CD4-positive, alpha-beta T cell (primary cell): ENCODE measurements around the gene CAMSAP1. TPM values are rescaled to one million over a fixed set of nuclear protein-coding genes. Genes with fewer than 3 reads are reported as not detected.

ENCODE experiments used
- ATAC-seq: fragments of 200-7000 bp; cut with Tn5 transposase; one replicate; pipeline ENCODE4 v1.10.0; 2022; ENCODE audit warnings: mild to moderate bottlenecking; ENCODE audit not compliant: poor library complexity
- CTCF ChIA-PET: fragments of 350-600 bp; sonication (Branson Sonifier 250); formaldehyde crosslinking; loops from one replicate; lab custom pipeline; 2021; ENCODE audit warnings: antibody characterized with exemption, inconsistent platforms; lab: Charles Lee
- POLR2A ChIA-PET: fragments of 350-600 bp; sonication (Branson Sonifier 250); formaldehyde crosslinking; loops from one replicate; lab custom pipeline; 2021; ENCODE audit warnings: antibody characterized with exemption, inconsistent platforms; lab: Charles Lee
- DNase-seq, 14 experiments: peaks; one replicate each; pipeline ENCODE4 v3.0.0-alpha.2; 2013 to 2020; ENCODE audit warnings: mixed read lengths in 2 of 14
- H3K27ac ChIP-seq, 2 donors: one replicate each; pipeline versions ENCODE4 v1.5.1 to v1.7.0; 2013; ENCODE audit warnings: low read length in 2 of 2, low read depth in 1 of 2, mild to moderate bottlenecking in 1 of 2
- H3K27me3 ChIP-seq, 2 experiments: 1 replicate in 1 of 2; 2 replicates in 1 of 2; pipeline versions ENCODE4 v1.6.1 to v1.7.0; 2013; ENCODE audit warnings: low read length in 2 of 2, control low read depth in 1 of 2, mild to moderate bottlenecking in 1 of 2, moderate library complexity in 1 of 2; ENCODE audit not compliant: insufficient read depth in 2 of 2, control insufficient read depth in 1 of 2
- H3K36me3 ChIP-seq: one replicate; pipeline ENCODE4 v1.6.1; 2013; ENCODE audit warnings: low read length, control low read depth; ENCODE audit not compliant: insufficient read depth
- H3K4me1 ChIP-seq: one replicate; pipeline ENCODE4 v1.6.1; 2013; ENCODE audit warnings: low read length, control low read depth; ENCODE audit not compliant: insufficient read depth
- H3K4me3 ChIP-seq: one replicate; pipeline ENCODE4 v1.5.1; 2013; ENCODE audit warnings: mild to moderate bottlenecking, low read length, moderate library complexity
- H3K9me3 ChIP-seq, 2 experiments: 1 replicate in 1 of 2; 2 replicates in 1 of 2; pipeline versions ENCODE4 v1.6.1 to v1.7.0; 2013; ENCODE audit warnings: low read length in 2 of 2, mild to moderate bottlenecking in 2 of 2, control low read depth in 1 of 2, moderate library complexity in 1 of 2; ENCODE audit not compliant: control insufficient read depth in 1 of 2, insufficient read depth in 1 of 2
- H3K27ac Mint-ChIP-seq: one replicate; pipeline ENCODE4 v1.8.0; 2020; ENCODE audit warnings: mixed read lengths
- H3K27me3 Mint-ChIP-seq: one replicate; pipeline ENCODE4 v1.8.0; 2021; ENCODE audit warnings: mixed read lengths
- H3K36me3 Mint-ChIP-seq: one replicate; pipeline ENCODE4 v1.8.0; 2021; ENCODE audit warnings: low read depth, mixed read lengths
- H3K4me1 Mint-ChIP-seq: one replicate; pipeline ENCODE4 v1.8.0; 2021; ENCODE audit warnings: low read depth, mixed read lengths
- H3K4me3 Mint-ChIP-seq: one replicate; pipeline ENCODE4 v1.8.0; 2020; ENCODE audit warnings: mild to moderate bottlenecking, mixed read lengths
- H3K9me3 Mint-ChIP-seq: one replicate; pipeline ENCODE4 v1.8.0; 2020; ENCODE audit warnings: mixed read lengths
- CTCF ChIP-seq: fragments of 200-600 bp; IDR thresholded peaks from one replicate; pipeline ENCODE4 v1.8.0; 2022; ENCODE audit warnings: antibody characterized with exemption, mild to moderate bottlenecking
- intact Hi-C, 2 experiments: fragments of 100-400 bp; cut with DNase I in 1 of 2; cut with micrococcal nuclease in 1 of 2; formaldehyde crosslinking; loops; one replicate each; pipeline versions ENCODE4 v1.15.1 to v1.9.0; 2023 to 2025; cut with DNase I, micrococcal nuclease
- total RNA-seq, 174 experiments: library from RNA in 2 of 174; stranded (reverse) in 2 of 174; gene quantifications; one replicate each; pipeline ENCODE4 v1.2.3 and lab custom pipeline; 2021 to 2026

The CAMSAP1 gene
- total RNA-seq, 2 experiments from 2014 or later, result 16.8 to 18.2 TPM

GRCh38 chr9:135765416-135765815 is 141.9 kb downstream of the CAMSAP1 start:
- Mint-ChIP-seq H3K36me3 (no peaks in the 10 kb centered on the region), H3K4me1 (no peaks in the 10 kb centered on the region), H3K4me3 (no peak overlapping the region), H3K27me3 (no peaks in the 10 kb centered on the region), H3K27ac (no peak overlapping the region), H3K9me3 (no peaks in the 10 kb centered on the region)
- no peak overlapping the region for H3K4me3 ChIP-seq
- H3K9me3 ChIP-seq, result peaks cover 18 to 48% of the 10 kb centered on the region in 2 experiments
- no peak overlapping the region for H3K27ac ChIP-seq
- POLR2A ChIA-PET, result no interaction called here
- no peak for ATAC-seq
- no peak for TF ChIP-seq CTCF
- H3K27me3 ChIP-seq, result no peaks in the 10 kb centered on the region
- H3K4me1 ChIP-seq, result no peaks in the 10 kb centered on the region
- no peak for DNase-seq
- intact Hi-C loops, result no loop called here
- H3K36me3 ChIP-seq, result no peaks in the 10 kb centered on the region
- CTCF ChIA-PET, result no interaction called here

- ChIA-PET POLR2A (no interaction called here), CTCF (no interaction called here)
- H3K9me3 Mint-ChIP-seq, result no peaks in the 10 kb centered on the region
- no peak for TF ChIP-seq CTCF
- no peak overlapping the region for H3K27ac ChIP-seq
- no peaks in the 10 kb centered on the region for H3K27me3 ChIP-seq
- H3K27ac Mint-ChIP-seq, result no peak overlapping the region
- H3K4me1 Mint-ChIP-seq, result no peaks in the 10 kb centered on the region
- H3K9me3 ChIP-seq, result peaks cover 18 to 48% of the 10 kb centered on the region in 2 experiments
- no peak for ATAC-seq
- H3K27me3 Mint-ChIP-seq, result no peaks in the 10 kb centered on the region
- no peaks in the 10 kb centered on the region for H3K36me3 Mint-ChIP-seq
- no peak overlapping the region for H3K4me3 ChIP-seq
- H3K36me3 ChIP-seq, result no peaks in the 10 kb centered on the region
- DNase-seq, result no peak
- H3K4me1 ChIP-seq, result no peaks in the 10 kb centered on the region
- no peak overlapping the region for H3K4me3 Mint-ChIP-seq
- intact Hi-C loops, result no loop called here
Measured at GRCh38 chr9:135764731-135765130, 142.6 kb downstream of the CAMSAP1 start.

DNA sequence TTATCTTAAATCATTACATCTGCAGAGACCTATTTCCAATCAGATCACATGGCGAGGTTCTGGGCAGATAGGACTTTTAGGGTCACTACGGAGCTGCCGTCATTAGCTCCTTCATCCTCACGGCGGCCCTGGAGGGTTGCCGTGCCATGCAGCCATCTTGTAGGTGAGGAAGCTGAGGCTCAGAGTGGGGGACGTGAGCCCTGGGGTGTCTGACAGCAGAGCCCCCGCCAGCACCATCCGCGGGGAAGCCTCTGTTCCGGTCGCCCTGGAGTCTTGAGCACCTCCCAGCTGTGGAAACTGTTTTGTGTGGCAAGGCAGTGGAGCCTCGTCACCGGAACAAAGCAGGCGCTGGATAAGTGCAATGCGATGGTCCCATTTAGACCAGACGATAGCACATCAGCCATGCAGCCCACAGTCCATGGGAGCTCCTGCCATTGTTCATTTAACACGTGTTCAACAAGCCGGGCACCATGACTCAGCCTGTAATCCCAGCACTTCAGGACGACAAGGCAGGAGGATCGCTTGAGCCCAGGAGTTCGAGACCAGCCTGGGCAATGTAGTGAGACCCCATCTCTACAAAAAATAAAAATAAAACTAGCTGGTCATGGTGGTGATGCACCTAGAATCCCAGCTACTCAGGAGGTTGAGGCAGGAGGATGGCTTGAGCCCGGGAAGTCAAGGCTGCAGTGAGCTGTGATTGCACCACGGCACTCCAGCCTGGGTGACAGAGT is 143.5 kb downstream of the CAMSAP1 start:
- ChIA-PET POLR2A (no interaction called here), CTCF (no interaction called here)
- DNase-seq (no peak), ATAC-seq (no peak)
- peaks cover 18 to 42% of the 10 kb centered on the region in 2 experiments for H3K9me3 ChIP-seq
- H3K4me3 Mint-ChIP-seq, result no peak overlapping the region
- H3K36me3 Mint-ChIP-seq, result no peaks in the 10 kb centered on the region
- H3K27me3 Mint-ChIP-seq, result no peaks in the 10 kb centered on the region
- no peak overlapping the region for H3K27ac Mint-ChIP-seq
- no peaks in the 10 kb centered on the region for H3K36me3 ChIP-seq
- no peak for TF ChIP-seq CTCF
- H3K4me1 ChIP-seq, result no peaks in the 10 kb centered on the region
- no peak overlapping the region for H3K4me3 ChIP-seq
- H3K27ac ChIP-seq, result no peak overlapping the region
- H3K4me1 Mint-ChIP-seq, result no peaks in the 10 kb centered on the region
- no peaks in the 10 kb centered on the region for H3K9me3 Mint-ChIP-seq
- no peaks in the 10 kb centered on the region for H3K27me3 ChIP-seq
- intact Hi-C loops, result no loop called here
